OCI-LY3 (cell line): ENCODE measurements around the gene TOP3A.

Source experiments
- H2AFZ ChIP-seq: fragments of 200-600, 300-600 bp; shearing (Covaris generic); 2 replicates; pipeline ENCODE4 v1.6.0; 2014; ENCODE audit warnings: antibody characterized with exemption, low read depth, low read length
- H3K27ac ChIP-seq: fragments of 200-600, 300-600 bp; sonication (generic); 2 replicates; pipeline ENCODE4 v1.5.1; 2014; ENCODE audit warnings: mild to moderate bottlenecking, low read length, moderate library complexity, mixed read lengths
- H3K27me3 ChIP-seq: fragments of 200-600, 300-600 bp; sonication (generic); 2 replicates; pipeline ENCODE4 v1.6.1; 2014; ENCODE audit warnings: low read depth, low read length, mixed read lengths
- H3K36me3 ChIP-seq: fragments of 200-600, 300-600 bp; sonication (generic); replicated peaks from 2 replicates; pipeline ENCODE3; 2014; ENCODE audit warnings: low read depth, low read length, mixed read lengths
- H3K4me1 ChIP-seq: fragments of 300-600, 200-600 bp; sonication (generic); 2 replicates; pipeline ENCODE4 v1.6.1; 2014; ENCODE audit warnings: low read length, mixed read lengths
- H3K4me2 ChIP-seq: fragments of 200-600, 300-600 bp; sonication (generic); 2 replicates; pipeline ENCODE4 v1.6.1; 2014; ENCODE audit warnings: low read length, mixed read lengths
- H3K4me3 ChIP-seq: fragments of 300-600, 200-600 bp; sonication (generic); 2 replicates; pipeline ENCODE4 v1.5.1; 2014; ENCODE audit warnings: antibody characterized with exemption, mild to moderate bottlenecking, low read length, moderate library complexity
- H3K79me2 ChIP-seq: fragments of 300-600, 200-600 bp; shearing (Covaris generic); 2 replicates; pipeline ENCODE4 v1.6.1; 2014; ENCODE audit warnings: mild to moderate bottlenecking, low read length, mixed read lengths
- H3K9ac ChIP-seq: fragments of 300-600, 200-600 bp; shearing (Covaris generic); 2 replicates; pipeline ENCODE4 v1.6.0; 2014; ENCODE audit warnings: mild to moderate bottlenecking, low read length, moderate library complexity
- H3K9me3 ChIP-seq: fragments of 200-600, 300-600 bp; shearing (Covaris generic); 2 replicates; pipeline ENCODE4 v1.6.1; 2014; ENCODE audit warnings: low read length, mixed read lengths; ENCODE audit not compliant: insufficient read depth
- H4K20me1 ChIP-seq: fragments of 200-600, 300-600 bp; sonication (generic); 2 replicates; pipeline ENCODE4 v1.6.1; 2016; ENCODE audit warnings: low read length, mixed read lengths; ENCODE audit not compliant: insufficient read depth
- EZH2phosphoT487 ChIP-seq: fragments of 200-600 bp; shearing (Covaris generic); IDR thresholded peaks from 2 replicates; pipeline ENCODE4 v1.6.1; 2018; ENCODE audit warnings: antibody characterized with exemption, mixed run types, low read depth
- TF ChIP-seq, protein P1 (sequence below): fragments of 200-600, 300-600 bp; sonication (generic); IDR thresholded peaks from 2 replicates; pipeline ENCODE4 v1.5.1; 2014; ENCODE audit warnings: antibody characterized with exemption, low read length, low read depth

The TOP3A gene

GRCh38 chr17:18314731-18315561, at the start of gene TOP3A, which contains the start of gene SMCR8:
TOP3A (minus strand) TSS chr17:18314994; CDS start chr17:18314778, 216 bp downstream.
SMCR8 (plus strand) TSS chr17:18315293; CDS start chr17:18315790, 497 bp downstream.
- Histone ChIP-seq H3K27me3 (no peaks in the 10 kb centered on the region), H3K36me3 (no peaks in the 10 kb centered on the region), H3K27ac (peak within 1 kb of the TSS; percentile 79), H3K4me3 (peak within 1 kb of the TSS; percentile 92), H3K79me2 (peaks cover 54% of the 10 kb centered on the region), H3K9ac (peak within 1 kb of the TSS; percentile 68), H3K4me1 (0 out of 2 replicates have a peak, but pooled peaks cover 4% of the 10 kb centered on the region), H2AFZ (peak within 1 kb of the TSS; percentile 83; the same call in 1 of the 2 replicates), H4K20me1 (no peaks in the 10 kb centered on the region), H3K4me2 (peak within 1 kb of the TSS; percentile 77), H3K9me3 (no peaks in the 10 kb centered on the region)
- TF ChIP-seq, protein P1, sequence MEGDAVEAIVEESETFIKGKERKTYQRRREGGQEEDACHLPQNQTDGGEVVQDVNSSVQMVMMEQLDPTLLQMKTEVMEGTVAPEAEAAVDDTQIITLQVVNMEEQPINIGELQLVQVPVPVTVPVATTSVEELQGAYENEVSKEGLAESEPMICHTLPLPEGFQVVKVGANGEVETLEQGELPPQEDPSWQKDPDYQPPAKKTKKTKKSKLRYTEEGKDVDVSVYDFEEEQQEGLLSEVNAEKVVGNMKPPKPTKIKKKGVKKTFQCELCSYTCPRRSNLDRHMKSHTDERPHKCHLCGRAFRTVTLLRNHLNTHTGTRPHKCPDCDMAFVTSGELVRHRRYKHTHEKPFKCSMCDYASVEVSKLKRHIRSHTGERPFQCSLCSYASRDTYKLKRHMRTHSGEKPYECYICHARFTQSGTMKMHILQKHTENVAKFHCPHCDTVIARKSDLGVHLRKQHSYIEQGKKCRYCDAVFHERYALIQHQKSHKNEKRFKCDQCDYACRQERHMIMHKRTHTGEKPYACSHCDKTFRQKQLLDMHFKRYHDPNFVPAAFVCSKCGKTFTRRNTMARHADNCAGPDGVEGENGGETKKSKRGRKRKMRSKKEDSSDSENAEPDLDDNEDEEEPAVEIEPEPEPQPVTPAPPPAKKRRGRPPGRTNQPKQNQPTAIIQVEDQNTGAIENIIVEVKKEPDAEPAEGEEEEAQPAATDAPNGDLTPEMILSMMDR: no peak
- TF ChIP-seq EZH2phosphoT487: no peak

DNA sequence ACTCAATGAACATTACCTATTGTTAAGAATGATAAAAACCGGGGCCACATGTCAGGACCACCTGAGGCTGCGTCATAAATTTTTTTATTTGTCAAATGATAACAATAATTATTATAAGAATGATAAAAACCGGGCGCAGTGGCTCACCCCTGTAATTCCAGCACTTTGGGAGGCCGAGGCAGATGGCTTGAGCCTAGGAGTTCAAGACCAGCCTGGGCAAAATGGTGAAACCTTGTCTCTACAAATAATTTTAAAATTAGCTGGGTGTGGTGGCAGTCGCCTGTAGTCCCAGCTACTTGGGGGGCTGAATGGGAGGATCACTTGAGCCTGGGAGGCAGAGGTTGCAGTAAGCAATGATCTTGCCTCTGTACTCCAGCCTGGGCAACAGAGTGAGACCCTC, 49.4 kb upstream of the TOP3A start:
- H3K27me3 ChIP-seq: no peaks in the 10 kb centered on the region
- H3K79me2 ChIP-seq: no peaks in the 10 kb centered on the region
- no peak overlapping the region for H3K9ac ChIP-seq
- no peaks in the 10 kb centered on the region for H3K9me3 ChIP-seq
- no peak overlapping the region for H3K4me3 ChIP-seq
- no peak overlapping the region for H2AFZ ChIP-seq
- TF ChIP-seq, protein P1: no peak
- TF ChIP-seq EZH2phosphoT487: no peak
- no peak overlapping the region for H3K4me2 ChIP-seq
- H3K36me3 ChIP-seq: no peaks in the 10 kb centered on the region
- no peaks in the 10 kb centered on the region for H3K4me1 ChIP-seq
- H4K20me1 ChIP-seq: no peaks in the 10 kb centered on the region
- no peak overlapping the region for H3K27ac ChIP-seq

DNA sequence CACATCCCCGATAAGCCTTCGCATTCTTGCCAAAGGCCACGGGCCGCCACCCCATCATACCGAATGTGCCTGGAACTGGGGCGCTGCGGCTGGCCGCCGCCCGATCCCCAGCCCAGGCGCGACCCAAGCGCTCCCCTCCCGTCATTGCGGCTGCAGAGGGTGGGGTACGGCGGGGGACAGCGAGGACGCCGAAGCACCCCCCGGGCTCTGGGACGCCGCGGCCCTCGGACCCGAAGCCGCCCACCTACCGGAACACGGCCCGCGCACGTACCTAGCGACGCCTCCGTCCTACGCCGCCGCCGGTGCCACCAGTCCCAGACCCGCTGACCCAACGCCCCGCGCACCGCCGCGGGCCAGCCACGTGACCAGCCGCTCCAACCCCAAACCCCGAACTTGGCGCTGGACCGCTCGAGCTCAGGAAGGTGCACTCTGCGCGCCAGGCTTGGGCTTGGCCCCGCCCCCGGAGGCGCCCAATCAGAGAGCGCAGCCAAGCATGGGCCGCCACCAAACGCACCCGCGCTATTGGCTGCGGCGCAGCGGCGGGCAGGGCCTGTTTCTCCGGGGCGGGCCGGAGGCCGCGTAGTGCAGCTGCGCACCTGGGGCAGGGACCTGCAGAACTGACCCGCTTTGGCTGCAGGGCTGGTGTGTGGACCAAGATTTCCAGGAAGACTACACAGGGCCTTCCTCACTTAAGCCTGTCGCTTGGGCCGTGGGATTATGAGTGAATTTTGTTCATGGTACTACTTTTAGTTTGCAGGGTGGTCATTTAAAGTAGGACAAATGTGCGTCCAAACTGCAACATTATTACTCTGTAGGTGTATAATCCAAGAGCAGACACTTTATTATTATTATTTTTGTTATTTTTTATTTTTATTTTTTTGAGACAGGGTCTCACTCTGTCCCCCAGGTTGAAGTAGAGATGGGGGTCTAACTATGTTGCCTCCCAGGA, 48.6 kb upstream of the TOP3A start, which contains the start of gene SHMT1:
TSS of gene SHMT1 (minus strand) at position 450 of the 949 bp plus-strand sequence. CDS start 7,569 bp downstream, outside the sequence.
- H4K20me1 ChIP-seq: no peaks in the 10 kb centered on the region
- no peak within 1 kb of the TSS; the same call in 1 of the 2 replicates for H2AFZ ChIP-seq
- H3K4me3 ChIP-seq: peak within 1 kb of the TSS; percentile 86
- H3K4me1 ChIP-seq: no peaks in the 10 kb centered on the region
- no peak within 1 kb of the TSS for H3K27ac ChIP-seq
- no peaks in the 10 kb centered on the region for H3K27me3 ChIP-seq
- H3K79me2 ChIP-seq: no peaks in the 10 kb centered on the region
- H3K36me3 ChIP-seq: no peaks in the 10 kb centered on the region
- TF ChIP-seq, protein P1: no peak
- TF ChIP-seq EZH2phosphoT487: no peak
- no peaks in the 10 kb centered on the region for H3K9me3 ChIP-seq
- peak within 1 kb of the TSS; percentile 63 for H3K4me2 ChIP-seq
- peak within 1 kb of the TSS; percentile 67 for H3K9ac ChIP-seq
